GM21381 (cell line): ENCODE data around the gene OR8S1.
A peak's percentile ranks its signal among the peaks of the same experiment; 100 is the strongest.
"Not testable (repeated sequence)": the region's sequence is repeated elsewhere in the genome, so short reads cannot be mapped to it uniquely, and the experiment has no call there.

Source experiments
- ATAC-seq: cut with Tn5 transposase; IDR thresholded peaks from one replicate; pipeline ENCODE4 v1.9.1; 2021; ENCODE audit warnings: mild to moderate bottlenecking, moderate library complexity; ENCODE audit not compliant: unreplicated experiment

The OR8S1 gene

GRCh38 chr12:48525332-48525731 is at the start of gene OR8S1:
Gene OR8S1, plus strand, starts transcription at chr12:48525632. Its CDS starts 0 bp downstream, at chr12:48525632.
- no peak for ATAC-seq

GRCh38 chr12:48482198-48482597 is 43.2 kb upstream of the OR8S1 start, which contains the start of gene C12orf54:
Gene C12orf54, plus strand, starts transcription at chr12:48482498. Its CDS starts 799 bp downstream, at chr12:48483297.
- ATAC-seq: no peak

- no peak for ATAC-seq
Observed at GRCh38 chr12:48482930-48483329, 42.5 kb upstream of the OR8S1 start.

DNA sequence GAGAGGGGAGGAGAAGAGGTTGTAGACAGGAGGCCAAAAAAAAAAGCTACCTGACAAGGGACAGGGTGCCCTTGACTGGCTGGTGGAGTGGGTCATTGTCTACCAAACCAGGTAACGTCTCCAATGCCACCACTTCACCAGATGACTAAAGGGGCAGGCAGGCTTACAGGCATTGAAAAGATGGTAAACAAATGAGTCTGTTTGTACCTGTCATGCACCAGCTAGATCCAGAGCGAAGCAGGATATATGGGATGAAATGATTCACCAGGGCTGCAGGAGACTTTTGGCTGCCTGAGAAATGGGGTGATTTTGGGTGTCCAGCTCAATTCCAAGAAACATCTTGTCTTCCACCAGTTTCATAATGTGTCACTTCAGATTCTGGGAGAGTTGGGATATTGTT is 39.2 kb upstream of the OR8S1 start:
- ATAC-seq: no peak

GRCh38 chr12:48486679-48487078 is 38.8 kb upstream of the OR8S1 start:
- ATAC-seq: no peak

- peak; percentile 90 for ATAC-seq
Observed at GRCh38 chr12:48489012-48489411, 36.4 kb upstream of the OR8S1 start.

DNA sequence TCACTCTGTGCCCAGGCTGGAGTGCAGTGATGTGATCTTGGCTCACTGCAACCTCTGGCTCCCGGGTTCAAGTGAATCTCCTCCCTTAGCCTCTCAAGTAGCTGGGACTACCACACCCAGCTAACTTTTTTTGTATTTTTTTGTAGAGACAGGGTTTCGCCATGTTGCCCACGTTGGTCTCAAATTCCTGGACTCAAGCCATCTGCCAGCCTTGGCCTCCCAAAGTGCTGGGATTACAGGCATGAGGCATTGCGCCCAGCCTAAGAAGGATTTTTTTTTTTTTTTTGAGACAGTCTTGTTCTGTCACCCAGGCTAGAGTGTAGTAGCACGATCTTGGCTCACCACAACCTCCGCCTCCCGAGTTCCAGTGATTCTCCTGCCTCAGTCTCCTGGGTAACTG is 36.0 kb upstream of the OR8S1 start:
- not testable (repeated sequence) for ATAC-seq

GRCh38 chr12:48500281-48500680 is 25.2 kb upstream of the OR8S1 start:
- ATAC-seq: not testable (repeated sequence)

GRCh38 chr12:48506836-48507235 is 18.6 kb upstream of the OR8S1 start:
- ATAC-seq: not testable (repeated sequence)

DNA sequence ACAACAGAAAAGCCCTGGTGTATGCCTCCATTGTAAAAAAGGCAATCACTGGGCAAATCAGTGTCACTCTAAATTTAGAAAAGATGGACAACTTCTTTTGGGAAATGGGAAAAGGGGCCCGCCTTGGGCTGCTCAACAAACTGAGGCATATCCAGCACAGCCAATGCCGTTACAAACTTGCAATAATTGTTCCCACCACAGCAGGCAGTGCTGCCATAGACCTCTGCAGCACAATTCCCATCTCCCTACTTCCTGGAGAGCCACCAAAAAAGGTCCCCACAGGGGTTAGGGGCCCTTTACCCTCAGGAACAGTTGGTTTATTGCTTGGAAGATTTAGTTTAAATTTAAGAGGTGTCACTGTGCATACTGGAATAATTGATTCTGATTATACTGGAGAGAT is 16.4 kb upstream of the OR8S1 start:
- no peak for ATAC-seq

DNA sequence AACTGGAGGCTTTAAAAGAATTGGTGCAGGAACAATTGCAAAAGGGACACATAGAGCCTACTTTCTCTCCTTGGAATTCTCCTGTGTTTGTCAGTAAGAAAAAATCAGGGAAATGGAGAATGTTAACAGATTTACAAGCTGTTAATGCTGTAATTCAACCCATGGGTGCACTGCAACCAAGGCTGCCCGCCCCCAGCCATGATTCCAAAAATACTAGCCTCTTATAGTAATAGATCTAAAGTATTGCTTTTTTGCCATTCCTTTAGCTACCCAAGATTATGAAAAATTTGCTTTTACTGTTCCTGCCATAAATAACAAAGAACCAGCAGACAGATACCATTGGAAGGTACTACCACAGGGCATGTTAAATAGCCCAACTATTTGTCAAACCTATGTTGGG is 15.3 kb upstream of the OR8S1 start:
- no peak for ATAC-seq

DNA sequence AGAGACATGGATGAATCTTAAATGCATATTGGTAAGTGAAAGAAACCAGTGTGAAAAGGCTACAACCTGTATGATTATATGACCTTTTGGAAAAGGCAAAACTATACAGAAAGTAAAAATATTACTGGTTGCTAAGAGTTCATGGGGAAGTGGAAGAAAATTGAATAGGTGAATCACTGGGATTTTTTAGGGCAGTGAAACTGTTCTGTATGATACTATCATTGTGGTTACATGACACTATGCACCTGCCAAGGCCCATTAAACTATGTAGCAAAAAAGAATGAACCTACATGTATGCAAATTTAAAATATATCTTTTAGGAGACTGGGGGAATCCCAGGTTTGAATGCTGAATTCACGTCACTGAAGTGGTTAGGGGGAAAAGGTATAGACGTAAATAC is 12.6 kb upstream of the OR8S1 start:
- peak; percentile 83 for ATAC-seq

DNA sequence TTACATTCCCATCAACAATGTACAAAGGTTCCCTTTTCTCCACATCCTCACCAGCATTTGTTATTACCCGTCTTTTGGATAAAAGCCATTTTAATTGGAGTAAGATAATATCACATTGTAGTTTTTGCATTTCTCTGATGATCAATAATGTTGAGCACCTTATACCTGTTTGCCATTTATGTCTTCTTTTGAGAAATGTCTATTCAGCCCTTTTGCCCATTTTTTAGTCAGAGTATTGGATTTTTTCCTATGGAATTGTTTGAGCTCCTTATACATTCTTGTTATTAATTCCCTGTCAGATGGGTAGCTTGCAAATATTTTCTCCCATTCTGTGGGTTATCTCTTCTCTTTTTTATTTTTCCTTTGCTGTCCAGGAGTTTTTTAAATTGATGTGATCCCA is 10.7 kb upstream of the OR8S1 start:
- no peak for ATAC-seq

GRCh38 chr12:48520381-48520780 is 5.1 kb upstream of the OR8S1 start:
- ATAC-seq: not testable (repeated sequence)

DNA sequence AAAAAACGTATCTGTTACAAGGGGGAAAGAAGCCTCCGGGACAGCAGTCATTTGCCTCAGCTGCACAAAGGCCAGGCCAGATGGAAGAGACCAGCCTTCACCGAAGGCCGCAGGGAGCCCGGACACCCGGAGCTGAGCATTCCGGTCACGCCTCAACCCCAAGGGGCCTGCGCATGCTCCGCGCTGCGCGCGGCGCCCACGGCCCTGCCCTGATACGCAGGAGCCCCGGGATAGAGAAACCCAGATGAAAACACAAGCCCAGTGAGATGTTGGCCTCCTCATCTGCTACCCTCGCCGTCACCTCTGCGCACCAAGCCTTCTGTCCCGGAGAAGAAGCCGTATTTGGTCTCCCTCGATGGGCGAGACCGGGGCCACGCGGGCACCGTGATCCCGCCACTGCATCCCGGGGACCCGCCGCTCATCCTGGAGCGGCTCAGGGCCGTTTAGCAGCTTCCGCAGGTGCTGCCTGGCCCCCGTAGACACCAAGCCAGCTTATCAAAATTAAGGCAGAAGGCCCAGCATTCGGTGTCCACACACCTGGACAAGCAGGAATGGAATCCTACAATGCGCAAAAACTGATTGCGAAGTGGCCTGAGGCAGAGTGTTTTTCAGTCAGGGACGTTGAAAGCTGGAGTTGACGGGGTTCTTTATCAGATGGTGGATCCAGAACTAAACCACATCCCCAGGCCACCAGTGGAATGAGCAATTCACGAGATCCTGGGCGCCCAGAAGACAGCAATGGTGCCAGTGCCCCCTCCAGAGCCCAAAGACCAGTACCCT is 2.6 kb downstream of the OR8S1 start:
- ATAC-seq: no peak

DNA sequence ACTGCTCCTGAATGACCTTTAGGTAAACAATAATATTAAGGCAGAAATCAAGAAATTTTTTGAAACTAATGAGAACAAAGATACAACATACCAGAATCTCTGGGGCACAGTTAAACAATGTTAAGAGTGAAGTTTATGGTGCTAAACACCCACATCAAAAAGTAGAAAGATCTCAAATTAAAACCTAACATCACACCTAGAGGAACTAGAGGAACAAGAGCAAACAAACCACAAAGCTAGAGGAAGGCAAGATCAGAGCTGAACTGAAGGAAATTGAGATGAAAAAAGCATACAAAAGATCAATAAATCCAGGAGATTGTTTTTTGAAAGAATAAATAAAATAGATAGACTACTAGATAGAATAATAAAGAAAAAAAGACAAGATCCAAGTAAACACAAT is 7.2 kb downstream of the OR8S1 start:
- ATAC-seq: no peak

DNA sequence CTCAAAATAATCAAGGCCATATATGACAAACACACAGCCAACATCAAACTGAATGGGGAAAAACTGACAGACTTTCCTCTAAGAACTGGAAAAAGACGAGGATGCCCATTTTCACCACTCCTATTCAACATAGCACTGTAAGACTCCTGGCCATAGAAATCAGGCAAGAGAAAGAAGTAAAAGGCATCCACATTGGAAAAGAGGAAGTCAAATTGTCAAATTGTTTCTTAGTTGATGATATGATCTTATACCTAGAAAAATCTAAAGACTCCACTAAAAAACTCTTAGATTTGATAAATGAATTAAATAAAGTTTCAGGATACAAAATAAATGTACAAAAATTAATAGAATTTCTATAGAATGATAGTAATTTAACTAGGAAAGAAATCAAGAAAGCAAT is 11.2 kb downstream of the OR8S1 start:
- no peak for ATAC-seq

- ATAC-seq: no peak
Observed at GRCh38 chr12:48542300-48542928, 17.0 kb downstream of the OR8S1 start.

DNA sequence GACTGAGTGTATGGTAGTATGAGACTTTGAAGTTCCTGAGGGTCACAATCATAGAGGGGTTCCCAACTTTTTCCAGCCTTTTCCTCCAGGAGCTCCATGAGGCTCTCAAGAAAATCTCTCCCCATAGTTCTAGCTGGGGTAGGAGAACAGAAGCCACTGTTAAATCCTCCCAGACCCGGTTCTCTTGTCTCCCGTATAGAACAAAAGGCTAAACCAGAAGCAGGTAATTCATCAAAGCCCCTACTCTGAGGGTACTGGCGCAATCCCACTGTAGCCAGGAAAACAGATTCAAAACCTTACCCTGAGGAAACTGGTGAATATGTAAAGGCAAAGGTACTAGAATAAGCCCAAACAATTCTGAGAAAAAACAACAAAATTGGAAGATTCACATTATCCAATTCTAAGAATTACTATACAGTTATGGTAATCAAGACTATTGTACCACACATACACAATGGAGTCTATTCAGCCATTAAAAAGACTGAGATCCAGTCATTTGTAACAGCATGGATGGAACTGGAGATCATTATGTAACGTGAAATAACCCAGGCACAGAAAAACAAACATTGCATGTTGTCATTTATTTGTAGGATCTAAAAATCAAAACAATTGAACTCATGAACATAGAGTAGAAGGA is 20.5 kb downstream of the OR8S1 start:
- ATAC-seq: no peak

DNA sequence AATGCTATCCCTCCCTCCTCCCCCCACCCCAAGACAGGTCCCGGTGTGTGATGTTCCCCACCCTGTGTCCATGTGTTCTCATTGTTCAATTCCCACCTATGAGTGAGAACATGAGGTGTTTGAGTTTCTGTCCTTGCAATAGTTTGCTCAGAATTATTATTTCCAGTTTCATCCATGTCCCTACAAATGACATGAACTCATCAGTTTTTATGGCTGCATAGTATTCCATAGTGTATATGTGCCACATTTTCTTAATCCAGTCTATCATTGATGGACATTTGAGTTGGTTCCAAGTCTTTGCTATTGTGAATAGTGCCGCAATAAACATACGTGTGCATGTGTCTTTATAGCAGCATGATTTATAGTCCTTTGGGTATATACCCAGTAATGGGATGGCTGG is 21.6 kb downstream of the OR8S1 start:
- not testable (repeated sequence) for ATAC-seq

GRCh38 chr12:48551636-48552035 is 26.2 kb downstream of the OR8S1 start:
- not testable (repeated sequence) for ATAC-seq
